Neural crest cell (in vitro differentiated cells): ENCODE results near the gene CARMIL1. TPM values are rescaled to one million over a fixed set of nuclear protein-coding genes. Genes with fewer than 3 reads are reported as not detected.

Experiments
- DNase-seq: peaks from one replicate; pipeline ENCODE4 v3.0.0; 2021; ENCODE audit warnings: low read depth, mixed read lengths, low spot score
- H3K27ac Mint-ChIP-seq: one replicate; pipeline ENCODE4 v1.8.0; 2021; ENCODE audit warnings: mild to moderate bottlenecking, mixed read lengths; ENCODE audit not compliant: unreplicated experiment
- H3K27me3 Mint-ChIP-seq: 2 replicates; pipeline ENCODE4 v1.8.0; 2021; ENCODE audit warnings: low read depth, mild to moderate bottlenecking, mixed read lengths
- H3K36me3 Mint-ChIP-seq: 2 replicates; pipeline ENCODE4 v1.8.0; 2021; ENCODE audit warnings: low read depth, mild to moderate bottlenecking, mixed read lengths
- H3K4me1 Mint-ChIP-seq: 2 replicates; pipeline ENCODE4 v1.8.0; 2021; ENCODE audit warnings: mixed read lengths
- H3K4me3 Mint-ChIP-seq: one replicate; pipeline ENCODE4 v1.8.0; 2021; ENCODE audit warnings: mild to moderate bottlenecking, mixed read lengths
- H3K9me3 Mint-ChIP-seq: 2 replicates; pipeline ENCODE4 v1.8.0; 2021; ENCODE audit warnings: mixed read lengths
- total RNA-seq: library from RNA; stranded (reverse); gene quantifications from 2 replicates; pipeline ENCODE4 v1.2.1, GENCODE V29; 2021
- TF ChIP-seq, protein P1 (sequence below): fragments of 200-600 bp; sonication (generic); conservative IDR thresholded peaks from 2 replicates; pipeline ENCODE4 v1.5.0; 2021; ENCODE audit warnings: antibody characterized with exemption, mild to moderate bottlenecking

CARMIL1 gene
- total RNA-seq, 1 donor from 2014 or later: 4.5 TPM

DNA sequence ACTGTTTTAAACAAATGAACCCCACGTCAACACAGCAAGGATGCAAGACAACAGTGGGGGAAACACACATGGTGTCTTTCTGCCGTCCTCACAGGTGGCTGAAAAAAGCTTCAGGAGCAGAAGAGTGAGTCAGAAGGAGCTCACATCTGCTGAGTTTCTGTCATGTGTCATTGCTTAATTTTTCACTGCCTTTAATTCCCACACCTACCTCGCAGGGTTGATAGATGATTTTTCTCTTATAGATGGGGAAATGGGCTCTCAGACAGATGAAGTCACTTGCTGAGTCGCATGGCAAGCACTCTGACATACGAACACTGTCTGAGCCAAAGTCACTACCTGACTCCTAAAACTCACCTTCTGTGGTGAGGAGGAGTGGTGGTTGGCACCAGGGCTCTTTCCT, 28.3 kb upstream of the CARMIL1 start:
- no peaks in the 10 kb centered on the region for H3K9me3 Mint-ChIP-seq
- no peak overlapping the region for H3K27ac Mint-ChIP-seq
- TF ChIP-seq, protein P1, sequence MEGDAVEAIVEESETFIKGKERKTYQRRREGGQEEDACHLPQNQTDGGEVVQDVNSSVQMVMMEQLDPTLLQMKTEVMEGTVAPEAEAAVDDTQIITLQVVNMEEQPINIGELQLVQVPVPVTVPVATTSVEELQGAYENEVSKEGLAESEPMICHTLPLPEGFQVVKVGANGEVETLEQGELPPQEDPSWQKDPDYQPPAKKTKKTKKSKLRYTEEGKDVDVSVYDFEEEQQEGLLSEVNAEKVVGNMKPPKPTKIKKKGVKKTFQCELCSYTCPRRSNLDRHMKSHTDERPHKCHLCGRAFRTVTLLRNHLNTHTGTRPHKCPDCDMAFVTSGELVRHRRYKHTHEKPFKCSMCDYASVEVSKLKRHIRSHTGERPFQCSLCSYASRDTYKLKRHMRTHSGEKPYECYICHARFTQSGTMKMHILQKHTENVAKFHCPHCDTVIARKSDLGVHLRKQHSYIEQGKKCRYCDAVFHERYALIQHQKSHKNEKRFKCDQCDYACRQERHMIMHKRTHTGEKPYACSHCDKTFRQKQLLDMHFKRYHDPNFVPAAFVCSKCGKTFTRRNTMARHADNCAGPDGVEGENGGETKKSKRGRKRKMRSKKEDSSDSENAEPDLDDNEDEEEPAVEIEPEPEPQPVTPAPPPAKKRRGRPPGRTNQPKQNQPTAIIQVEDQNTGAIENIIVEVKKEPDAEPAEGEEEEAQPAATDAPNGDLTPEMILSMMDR: no peak

DNA sequence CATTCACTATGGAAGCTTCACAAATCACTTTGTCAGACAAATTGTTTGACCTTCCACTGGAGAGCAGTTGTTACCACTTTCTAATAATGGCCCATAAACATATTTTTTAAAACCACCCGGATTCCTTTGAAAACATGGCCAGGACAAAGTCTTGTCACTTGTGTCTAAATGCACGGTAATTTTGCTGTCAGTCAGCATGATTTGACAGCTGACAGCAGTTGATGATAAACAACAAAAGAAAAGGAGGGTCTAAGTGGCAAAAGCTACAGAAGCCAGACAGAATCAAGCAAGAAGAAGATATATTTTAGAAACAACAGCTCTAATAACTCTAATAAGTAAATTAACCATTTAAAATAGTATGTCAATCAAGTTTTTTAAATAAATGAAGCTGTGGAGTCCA, 27.7 kb upstream of the CARMIL1 start:
- no peaks in the 10 kb centered on the region for H3K36me3 Mint-ChIP-seq
- TF ChIP-seq, protein P1: no peak
- no peaks in the 10 kb centered on the region for H3K4me1 Mint-ChIP-seq
- peaks cover 2% of the 10 kb centered on the region for H3K27me3 Mint-ChIP-seq
- no peak overlapping the region for H3K4me3 Mint-ChIP-seq
- H3K9me3 Mint-ChIP-seq: no peaks in the 10 kb centered on the region
- DNase-seq: no peak
- H3K27ac Mint-ChIP-seq: no peak overlapping the region

More for the DNA sequence above, 28.3 kb upstream of the CARMIL1 start:
- H3K4me1 Mint-ChIP-seq: no peaks in the 10 kb centered on the region
- no peak for DNase-seq
- no peak overlapping the region for H3K4me3 Mint-ChIP-seq
- H3K27me3 Mint-ChIP-seq: peaks cover 2% of the 10 kb centered on the region
- H3K36me3 Mint-ChIP-seq: no peaks in the 10 kb centered on the region

DNA sequence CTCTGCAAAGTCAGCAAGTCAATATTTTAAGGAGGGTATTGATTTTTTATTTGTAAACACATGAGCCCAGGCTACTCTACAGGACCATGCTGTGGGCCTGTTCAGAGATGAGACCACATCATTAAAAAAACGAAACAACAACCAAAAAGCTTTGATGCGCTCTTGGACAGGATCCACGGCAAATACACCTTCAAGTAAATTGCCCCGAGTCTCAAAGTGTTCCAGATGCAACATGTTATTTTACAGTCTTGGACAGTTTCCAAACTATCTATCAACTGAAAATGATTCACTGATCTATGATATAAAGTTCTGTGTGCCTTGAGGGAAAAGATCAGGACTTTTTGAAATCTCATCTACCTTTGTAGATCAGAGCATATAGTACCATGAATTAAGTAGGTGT, 25.8 kb upstream of the CARMIL1 start:
- no peak overlapping the region for H3K4me3 Mint-ChIP-seq
- H3K4me1 Mint-ChIP-seq: no peaks in the 10 kb centered on the region
- TF ChIP-seq, protein P1: no peak
- DNase-seq: no peak
- H3K27me3 Mint-ChIP-seq: peaks cover 2% of the 10 kb centered on the region
- H3K36me3 Mint-ChIP-seq: no peaks in the 10 kb centered on the region
- no peaks in the 10 kb centered on the region for H3K9me3 Mint-ChIP-seq
- H3K27ac Mint-ChIP-seq: no peak overlapping the region

DNA sequence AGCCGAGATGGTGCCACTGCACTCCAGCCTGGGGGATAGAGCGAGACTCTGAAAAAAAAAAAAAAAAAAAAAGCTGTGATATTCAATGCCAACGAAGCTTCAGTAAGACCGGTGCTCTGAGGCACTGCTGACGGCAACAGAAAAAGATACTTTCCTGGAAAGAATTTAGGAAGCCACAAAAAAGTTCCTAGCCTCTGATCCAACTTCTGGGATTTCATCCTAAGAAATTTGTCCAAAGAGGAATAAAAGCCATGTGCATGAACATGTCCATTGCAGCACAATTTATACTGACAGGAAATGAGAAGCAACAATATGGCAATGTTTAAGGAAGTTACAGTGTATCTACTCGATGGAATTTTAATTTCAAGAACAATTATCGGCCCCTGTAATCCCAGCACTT, 24.5 kb upstream of the CARMIL1 start:
- DNase-seq: no peak
- H3K27me3 Mint-ChIP-seq: peaks cover 2% of the 10 kb centered on the region
- H3K36me3 Mint-ChIP-seq: no peaks in the 10 kb centered on the region
- TF ChIP-seq, protein P1: no peak
- H3K4me3 Mint-ChIP-seq: no peak overlapping the region
- no peaks in the 10 kb centered on the region for H3K4me1 Mint-ChIP-seq
- H3K9me3 Mint-ChIP-seq: no peaks in the 10 kb centered on the region
- no peak overlapping the region for H3K27ac Mint-ChIP-seq

DNA sequence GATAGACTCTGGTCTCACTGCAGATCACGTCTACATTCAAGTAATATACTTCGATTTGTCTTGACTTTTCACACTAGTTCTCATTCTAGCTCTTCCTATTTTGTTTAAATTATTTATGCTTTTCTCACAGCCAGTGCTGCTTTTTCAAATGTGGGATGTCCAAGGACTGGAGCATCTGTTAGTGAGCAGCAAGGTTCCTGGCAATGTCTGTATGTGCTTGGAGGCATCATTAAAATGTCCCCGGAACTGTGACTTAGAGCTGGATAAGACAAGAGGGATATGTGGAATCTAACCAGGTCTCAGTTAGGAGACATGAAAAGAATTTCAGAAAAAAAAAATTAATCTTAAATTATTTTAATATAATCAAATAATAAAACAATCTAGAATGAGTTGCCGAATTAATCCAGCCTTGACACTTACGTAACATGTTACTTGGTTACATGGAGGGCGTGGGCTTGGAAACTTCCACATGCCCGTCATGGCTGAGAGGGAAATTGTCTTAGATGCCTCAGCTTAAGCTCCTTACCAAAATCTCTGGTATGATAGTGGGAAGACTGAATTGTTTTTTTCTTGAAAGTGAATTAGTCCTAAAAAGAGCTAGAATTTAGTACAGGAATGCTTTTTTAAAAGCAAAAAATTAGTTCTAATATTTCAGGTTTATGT, 21.4 kb upstream of the CARMIL1 start:
- no peaks in the 10 kb centered on the region for H3K9me3 Mint-ChIP-seq
- TF ChIP-seq, protein P1: no peak
- no peak for DNase-seq
- no peaks in the 10 kb centered on the region for H3K27me3 Mint-ChIP-seq
- H3K4me1 Mint-ChIP-seq: no peaks in the 10 kb centered on the region
- no peak overlapping the region for H3K27ac Mint-ChIP-seq
- no peaks in the 10 kb centered on the region for H3K36me3 Mint-ChIP-seq
- H3K4me3 Mint-ChIP-seq: no peak overlapping the region
